ENCODE data around the gene PM20D1. TPM values are rescaled to one million over a fixed set of nuclear protein-coding genes. Genes with fewer than 3 reads are reported as not detected.

PM20D1 gene
- total and polyA plus RNA-seq, 10 of the 15 experiments (the other 5 are each of a cell fraction or from before 2014, with no cell fraction given) = not detected

- BruUV-seq (replicated peaks) = no TSS peak
- POLR2A ChIA-PET = no interaction called here
Observed at GRCh38 chr1:205802060-205802459, 47.9 kb downstream of the PM20D1 start.

More at GRCh38 chr1:205802060-205802459, 47.9 kb downstream of the PM20D1 start:
- no peak for FAIRE-seq
- Histone ChIP-seq H3K4me1 (ENCODE audit: control insufficient read depth, insufficient read depth, low read length) (no peaks in the 10 kb centered on the region; the same call in 1 of the 2 replicates), H2AFZ (ENCODE audit: control insufficient read depth, low read depth, low read length) (no peak overlapping the region), H3K27me3 (replicated peaks in 1 of 2; ENCODE audit: control insufficient read depth in 2 of 2, insufficient read depth in 2 of 2, low read length in 1 of 2) (no peaks in the 10 kb centered on the region), H3K9ac (ENCODE audit: control insufficient read depth, insufficient read depth, low read length) (no peak overlapping the region), H3K79me2 (ENCODE audit: control insufficient read depth, insufficient read depth, low read length) (no peaks in the 10 kb centered on the region), H3K9me3 (replicated peaks; ENCODE audit: control insufficient read depth, insufficient read depth, low read length) (no peaks in the 10 kb centered on the region), H3K4me2 (ENCODE audit: control insufficient read depth, insufficient read depth) (no peak overlapping the region), H3K27ac (ENCODE audit: control insufficient read depth, insufficient read depth) (no peak overlapping the region), H3K36me3 (ENCODE audit: control insufficient read depth in 2 of 2, insufficient read depth in 2 of 2, low read length in 1 of 2) (no peaks in the 10 kb centered on the region), H4K20me1 (ENCODE audit: control insufficient read depth, insufficient read depth) (no peaks in the 10 kb centered on the region), H3K4me3 (no peak overlapping the region)
- RAD21 ChIA-PET (ENCODE audit: unreplicated experiment) = no interaction called here
- CTCF ChIA-PET = no interaction called here
- WGBS (ENCODE audit: insufficient coverage, insufficient replicate concordance, low lambda C conversion rate, missing lambda C conversion rate) = 92% methylated on average over 8 of the region's 8 CpGs
- DNase-seq (ENCODE audit: low read depth, low spot score) = no peak
- intact Hi-C loops (cut with micrococcal nuclease; ENCODE audit: unreplicated experiment) = no loop called here
- TF ChIP-seq YBX1 (IDR thresholded peaks at IDR 0.05) (no peak), ZBTB33 (IDR thresholded peaks at IDR 0.05) (no peak), MYC (IDR thresholded peaks at IDR 0.05; ENCODE audit: insufficient read depth, insufficient read length, insufficient replicate concordance, low read length, severe bottlenecking) (no peak), POLR2AphosphoS2 (IDR thresholded peaks at IDR 0.05; ENCODE audit: low read depth, low read length) (no peak), IRF3 (IDR thresholded peaks at IDR 0.05) (no peak), BACH1 (IDR thresholded peaks at IDR 0.05; ENCODE audit: borderline replicate concordance) (no peak), CHD1 (IDR thresholded peaks at IDR 0.05; ENCODE audit: low read depth, low read length) (no peak), CBX3 (IDR thresholded peaks at IDR 0.05; ENCODE audit: borderline replicate concordance, low read depth) (no peak)
- no peak for ATAC-seq
- SMC1A ChIA-PET (ENCODE audit: uncharacterized antibody, unreplicated experiment) = no interaction called here
- in situ Hi-C loops (cut with MboI) = no loop called here
